GM21390 (cell line): ENCODE measurements around the gene DHX16.
"Not testable (repeated sequence)": the region's sequence is repeated elsewhere in the genome, so short reads cannot be mapped to it uniquely, and the experiment has no call there.

Source experiments
- ATAC-seq: cut with Tn5 transposase; IDR thresholded peaks from one replicate; pipeline ENCODE4 v1.9.1; 2021; ENCODE audit not compliant: unreplicated experiment

DHX16 gene

DNA sequence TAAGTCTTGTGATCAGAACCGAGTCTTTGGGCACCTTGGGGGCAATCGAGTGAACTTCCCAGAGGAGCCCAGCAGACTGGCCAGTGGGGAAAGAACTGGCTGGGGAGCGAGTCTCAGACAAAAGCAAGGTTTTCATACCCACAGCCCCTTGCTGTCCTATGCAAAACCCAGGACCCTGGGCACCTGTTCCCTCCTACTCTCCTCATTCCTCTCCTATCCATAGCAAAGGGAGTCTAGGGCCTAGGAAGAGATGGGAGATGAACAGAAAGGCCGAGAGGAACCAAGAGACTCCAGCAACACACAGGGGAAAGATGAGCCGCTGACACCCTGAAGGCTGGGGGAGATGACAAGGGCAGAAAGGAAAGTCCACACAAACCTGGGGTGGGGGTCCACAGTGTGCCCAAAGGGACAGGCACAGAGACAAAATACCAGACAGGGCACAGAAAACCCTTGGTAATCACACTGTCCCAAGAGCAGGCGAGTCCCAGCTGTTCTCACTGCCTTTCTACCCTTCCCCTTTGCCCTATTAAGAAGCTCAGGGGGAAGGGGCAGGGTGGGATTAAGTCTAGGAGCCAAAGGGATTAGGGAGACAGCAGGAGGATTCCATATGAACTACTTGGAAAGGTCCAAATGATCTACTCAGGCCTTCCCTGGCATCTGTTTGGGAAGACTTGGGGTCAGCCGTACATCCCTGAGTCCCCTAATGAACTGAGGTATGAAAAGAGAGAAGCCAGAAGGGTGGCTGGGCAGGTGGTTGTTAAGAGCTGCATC is 7.1 kb upstream of the DHX16 start:
- ATAC-seq = no peak

GRCh38 chr6:30678964-30679726 is 6.3 kb upstream of the DHX16 start:
- no peak for ATAC-seq

- no peak for ATAC-seq
Observed at GRCh38 chr6:30676660-30677285, 4.0 kb upstream of the DHX16 start.

DNA sequence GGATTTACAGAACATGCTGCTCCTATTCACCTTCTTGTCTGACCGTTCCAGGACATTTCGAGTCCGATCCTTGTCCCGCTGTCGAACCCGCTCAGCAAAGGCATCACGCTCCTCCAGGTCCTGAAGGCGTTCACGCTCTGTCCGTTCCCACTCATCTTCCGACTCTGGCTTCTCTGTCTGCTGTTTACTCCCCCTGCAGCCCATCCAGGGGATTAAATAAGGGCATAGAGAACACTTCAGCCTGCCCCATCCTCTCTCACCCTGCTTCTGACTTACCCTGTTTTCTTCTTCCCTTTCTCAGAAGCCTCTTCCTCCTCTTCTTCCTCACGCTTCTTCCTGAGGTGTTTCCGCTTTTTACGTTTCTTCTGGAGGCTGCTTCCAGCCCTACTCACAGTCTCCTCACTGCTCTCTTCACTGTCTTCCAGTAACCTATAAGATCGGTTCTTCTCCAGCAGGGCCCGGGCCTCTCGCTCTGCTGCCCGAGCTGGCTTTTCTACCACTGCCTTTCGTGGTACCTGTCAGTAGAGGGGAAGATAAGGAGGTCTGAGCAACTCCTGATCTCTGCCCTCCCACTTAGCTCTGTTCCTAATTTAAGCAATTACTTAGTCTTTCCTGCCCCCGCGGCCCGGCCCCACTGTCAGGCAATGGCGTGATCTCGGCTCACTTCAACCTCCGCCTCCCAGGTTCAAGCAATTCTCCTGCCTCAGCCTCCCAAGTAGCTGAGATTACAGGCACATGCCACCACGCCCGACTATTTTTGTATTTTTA is 1.9 kb downstream of the DHX16 start:
- ATAC-seq = no peak

DNA sequence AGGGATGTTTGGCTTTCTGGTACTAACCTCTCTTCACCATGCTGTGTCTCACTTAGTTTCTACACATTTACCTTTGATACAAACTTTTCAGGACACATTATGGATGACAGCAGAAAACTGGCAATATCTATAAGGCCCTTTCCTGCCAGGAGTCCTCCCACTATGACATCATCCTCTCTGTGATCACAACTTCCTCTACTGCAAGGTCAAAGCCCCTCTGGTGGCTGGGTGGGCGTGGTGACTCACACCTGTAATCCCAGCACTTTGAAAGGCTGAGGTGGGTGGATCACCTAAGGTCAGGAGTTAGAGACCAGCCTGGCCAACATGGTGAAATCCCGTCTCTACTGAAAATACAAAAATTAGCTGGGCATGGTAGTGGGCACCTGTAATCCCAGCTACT is 6.5 kb downstream of the DHX16 start:
- not testable (repeated sequence) for ATAC-seq

GRCh38 chr6:30664994-30665767 is 7.6 kb downstream of the DHX16 start:
- no peak for ATAC-seq

DNA sequence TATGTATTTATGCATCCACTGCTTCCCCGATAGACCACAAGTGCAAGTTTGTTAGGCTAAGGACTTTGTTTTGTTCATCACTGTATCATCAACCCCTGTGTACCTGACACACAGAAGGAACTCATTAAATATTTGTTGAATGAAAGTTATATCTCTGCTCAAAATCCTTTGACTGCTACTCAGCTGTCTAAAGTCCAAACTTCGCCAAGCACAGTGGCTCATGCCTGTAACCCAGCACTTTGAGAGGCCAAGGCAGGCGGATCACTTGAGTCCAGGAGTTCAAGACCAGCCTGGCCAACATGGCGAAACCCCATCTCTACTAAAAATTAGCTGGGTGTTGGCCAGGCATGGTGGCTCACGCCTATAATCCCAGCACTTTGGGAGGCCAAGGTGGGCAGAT is 14.9 kb downstream of the DHX16 start:
- not testable (repeated sequence) for ATAC-seq

DNA sequence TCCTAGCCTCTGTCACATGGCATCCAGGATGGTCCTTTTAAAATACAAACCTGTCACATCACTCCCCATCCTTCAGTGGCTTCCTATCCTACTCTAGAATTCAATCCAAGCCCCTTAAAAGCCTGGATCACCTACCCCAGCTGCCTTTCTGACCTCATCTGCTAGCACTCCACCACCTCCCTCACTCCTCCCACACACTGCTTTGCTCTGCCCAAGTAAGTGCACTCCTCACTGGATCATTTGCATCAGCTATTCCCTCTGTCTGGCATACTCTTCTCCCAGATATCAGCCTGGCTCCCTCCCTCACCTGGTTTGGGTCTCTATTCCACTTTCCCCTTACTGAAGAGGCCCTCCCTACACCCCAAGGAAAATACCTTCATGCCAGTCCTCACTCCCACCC is 15.4 kb downstream of the DHX16 start:
- no peak for ATAC-seq

GRCh38 chr6:30656513-30656912 is 16.3 kb downstream of the DHX16 start:
- no peak for ATAC-seq

GRCh38 chr6:30655743-30656094 is 17.1 kb downstream of the DHX16 start:
- no peak for ATAC-seq

- ATAC-seq = no peak
Observed at GRCh38 chr6:30654798-30655742, 17.7 kb downstream of the DHX16 start.

DNA sequence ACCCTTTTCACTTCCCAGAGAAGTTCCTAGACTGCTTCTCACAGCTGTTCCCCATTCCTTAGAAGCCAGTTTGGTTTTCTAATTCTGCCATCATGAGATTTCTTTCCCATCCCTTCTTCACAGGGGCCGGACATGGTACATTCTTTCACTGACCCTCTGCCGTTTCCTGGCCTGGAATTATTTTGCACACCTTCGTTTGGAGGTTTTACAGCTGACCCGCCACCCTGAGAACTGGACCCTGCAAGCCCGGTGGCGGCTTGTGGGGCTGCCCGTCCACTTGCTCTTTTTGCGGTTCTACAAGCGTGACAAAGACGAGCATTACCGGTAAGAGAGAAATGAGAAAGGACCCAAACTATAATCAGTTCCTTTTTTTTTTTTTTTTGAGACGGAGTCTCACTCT is 21.7 kb downstream of the DHX16 start:
- no peak for ATAC-seq

- peak; percentile 65 for ATAC-seq
Observed at GRCh38 chr6:30647242-30648116, 25.3 kb downstream of the DHX16 start.

DNA sequence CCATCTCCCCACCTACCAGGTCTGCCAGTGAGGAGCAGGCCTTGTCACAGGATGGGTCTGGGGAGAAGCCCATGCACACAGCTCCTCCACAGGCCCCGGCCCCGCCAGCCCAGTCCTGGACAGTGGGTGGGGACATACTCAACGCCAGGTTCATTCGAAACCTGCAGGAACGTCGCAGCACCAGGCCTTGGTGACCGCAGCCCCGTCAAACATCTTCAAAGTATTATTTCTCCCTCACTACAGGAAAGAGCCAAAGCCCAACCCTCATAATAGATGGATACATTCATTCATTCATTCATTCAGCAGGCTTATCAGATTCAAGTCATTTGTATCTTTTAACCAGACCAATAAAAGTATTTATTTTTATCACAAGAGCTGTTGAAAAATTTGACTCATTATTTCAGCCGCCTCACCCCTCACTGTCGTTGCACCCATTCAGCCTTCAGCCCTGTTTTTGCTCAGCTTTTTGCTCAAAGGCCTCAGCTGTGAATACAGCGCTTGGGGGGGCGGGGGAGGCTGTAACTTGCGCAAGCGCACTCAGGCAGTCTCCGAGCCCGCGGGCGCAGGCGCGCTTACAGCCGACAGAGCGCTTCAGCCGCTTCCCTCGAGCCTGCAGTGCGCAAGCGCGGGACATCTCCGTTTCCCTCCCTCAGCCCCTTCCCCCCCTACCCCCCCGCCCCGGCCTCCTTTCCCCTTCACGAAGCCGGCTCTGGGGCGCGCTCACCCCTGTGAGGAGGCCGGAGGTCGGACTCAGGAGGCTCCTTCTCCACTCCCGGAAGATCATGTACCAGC is 26.2 kb downstream of the DHX16 start, which contains the start of gene C6orf136:
Gene C6orf136 (plus strand): TSS at position 684 of the 792 bp plus-strand sequence. CDS start 99 bp downstream, at position 783.
- ATAC-seq = peak; percentile 57

GRCh38 chr6:30645989-30646388 is 26.8 kb downstream of the DHX16 start:
- no peak for ATAC-seq

- no peak for ATAC-seq
Observed at GRCh38 chr6:30644769-30645168, 28.0 kb downstream of the DHX16 start.

DNA sequence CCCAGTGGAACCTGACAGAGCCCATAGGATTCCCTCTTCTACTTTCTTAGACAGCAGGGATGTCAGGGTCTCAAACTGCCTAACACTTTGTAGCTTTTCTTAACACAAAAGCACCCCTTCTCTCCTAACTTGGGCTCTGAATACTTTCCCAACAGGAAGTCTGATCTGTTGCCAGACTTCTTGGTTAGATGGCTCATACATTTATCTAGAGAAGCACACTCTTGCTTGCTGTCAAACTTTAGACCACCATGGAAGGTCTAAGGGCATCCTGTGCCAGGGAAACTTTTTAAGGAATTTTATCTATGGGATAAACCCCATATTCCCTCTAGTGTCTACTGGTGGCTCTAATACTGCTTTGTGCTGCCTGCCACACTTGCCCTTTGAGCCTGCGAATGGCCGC is 29.1 kb downstream of the DHX16 start:
- no peak for ATAC-seq

GRCh38 chr6:30641048-30641447 is 31.8 kb downstream of the DHX16 start:
- no peak for ATAC-seq
